ENCODE data around the gene ADAM17. TPM values are rescaled to one million over a fixed set of nuclear protein-coding genes. Genes with fewer than 3 reads are reported as not detected.
"Not testable (repeated sequence)": the region's sequence is repeated elsewhere in the genome, so short reads cannot be mapped to it uniquely, and the experiment has no call there.

ADAM17 gene
- polyA plus RNA-seq, 1 donor = 21.1 TPM

DNA sequence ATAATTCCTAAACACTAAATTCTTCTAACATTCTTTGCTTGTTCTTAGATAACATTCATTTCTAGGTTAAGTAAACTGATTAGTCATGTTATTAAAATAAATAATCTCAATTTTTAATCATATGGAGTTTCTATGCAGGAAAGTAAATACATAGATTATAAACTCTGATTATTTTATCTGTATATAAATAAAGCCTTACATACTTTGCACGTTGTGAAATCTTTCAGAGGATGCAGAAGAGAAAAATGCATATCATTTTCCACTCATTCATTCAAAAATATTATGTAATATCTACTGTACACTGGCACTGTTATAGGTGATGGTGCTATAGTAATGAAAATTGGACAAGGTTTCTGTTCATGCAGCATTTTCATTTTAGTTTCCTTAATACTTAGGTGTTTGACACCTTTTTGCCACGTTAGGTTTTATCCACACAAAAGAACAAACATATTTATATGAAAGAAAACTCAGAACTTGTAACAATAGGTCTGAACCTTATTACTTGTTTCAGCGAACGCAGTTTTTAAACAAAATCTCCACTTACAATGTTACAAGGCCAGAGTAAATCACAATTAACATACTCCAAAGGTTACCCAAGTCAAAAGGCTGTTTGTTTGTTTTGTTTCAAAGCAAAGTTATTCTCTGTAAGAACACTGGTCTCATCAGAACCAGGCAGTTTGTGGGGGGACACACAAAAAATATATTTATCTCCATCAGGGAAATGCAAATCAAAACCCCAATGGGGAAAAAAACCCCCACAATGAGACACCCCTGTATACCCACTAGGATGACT, 27.4 kb downstream of the ADAM17 start:
- Histone ChIP-seq H3K4me3 (ENCODE audit: low read length) (no peak overlapping the region), H3K4me1 (ENCODE audit: control insufficient read depth, insufficient read depth, low read length) (no peaks in the 10 kb centered on the region), H3K27ac (ENCODE audit: low read length) (no peak overlapping the region), H3K9me3 (ENCODE audit: control insufficient read depth, low read depth, low read length) (no peaks in the 10 kb centered on the region), H3K36me3 (ENCODE audit: control insufficient read depth, insufficient read depth, low read length) (peaks cover 34% of the 10 kb centered on the region), H3K27me3 (ENCODE audit: control insufficient read depth, insufficient read depth, low read length) (no peaks in the 10 kb centered on the region)
- 60% methylated on average over 1 of the region's 4 CpGs for WGBS (ENCODE audit: insufficient coverage, low lambda C conversion rate)
- no peak for DNase-seq

DNA sequence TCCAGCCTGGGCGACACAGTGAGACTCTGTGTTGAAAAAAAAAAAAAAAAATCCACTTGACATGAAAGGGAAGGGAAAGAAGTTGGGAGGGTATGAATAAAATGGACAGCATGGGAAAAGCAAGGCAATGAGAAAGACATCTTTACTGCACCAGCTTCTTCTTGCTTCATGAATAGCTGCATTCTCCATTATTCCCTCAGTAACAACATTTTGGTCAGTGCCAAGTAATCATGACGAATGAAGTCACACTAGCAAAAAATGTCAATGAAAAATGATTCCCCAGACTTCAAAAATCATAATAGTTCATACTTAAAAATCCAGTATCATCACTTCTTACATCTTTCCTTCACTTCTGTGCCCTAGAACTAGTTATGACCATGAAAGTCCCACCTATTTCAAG, 30.4 kb downstream of the ADAM17 start:
- WGBS (ENCODE audit: insufficient coverage, low lambda C conversion rate) = 100% methylated on average over 1 of the region's 2 CpGs
- Histone ChIP-seq H3K27me3 (ENCODE audit: control insufficient read depth, insufficient read depth, low read length) (no peaks in the 10 kb centered on the region), H3K4me1 (ENCODE audit: control insufficient read depth, insufficient read depth, low read length) (no peaks in the 10 kb centered on the region), H3K4me3 (ENCODE audit: low read length) (no peak overlapping the region), H3K27ac (ENCODE audit: low read length) (no peak overlapping the region), H3K36me3 (ENCODE audit: control insufficient read depth, insufficient read depth, low read length) (peaks cover 39% of the 10 kb centered on the region), H3K9me3 (ENCODE audit: control insufficient read depth, low read depth, low read length) (no peaks in the 10 kb centered on the region)
- DNase-seq = no peak

DNA sequence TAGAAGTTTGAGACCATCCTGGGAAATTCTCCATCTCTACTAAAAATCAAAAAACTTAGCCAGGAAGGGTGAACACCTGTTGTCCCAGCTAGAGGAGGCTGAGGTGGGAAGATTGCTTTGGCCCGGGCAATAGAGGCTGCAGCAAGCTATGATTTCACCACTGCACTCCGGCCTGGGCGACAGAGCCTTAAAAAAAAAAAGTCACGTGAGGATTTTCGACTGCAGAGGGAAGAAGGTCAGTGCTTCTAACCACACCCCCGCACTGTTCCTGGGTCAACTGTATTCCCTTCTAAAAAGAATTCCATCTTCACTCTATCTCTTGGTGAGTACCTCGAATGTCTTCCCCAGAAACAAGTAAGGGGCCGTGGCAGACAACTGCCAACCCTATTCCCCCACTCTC, 31.3 kb downstream of the ADAM17 start:
- WGBS (ENCODE audit: insufficient coverage, low lambda C conversion rate) = no CpG with 5 or more reads among the region's 8 CpGs

DNA sequence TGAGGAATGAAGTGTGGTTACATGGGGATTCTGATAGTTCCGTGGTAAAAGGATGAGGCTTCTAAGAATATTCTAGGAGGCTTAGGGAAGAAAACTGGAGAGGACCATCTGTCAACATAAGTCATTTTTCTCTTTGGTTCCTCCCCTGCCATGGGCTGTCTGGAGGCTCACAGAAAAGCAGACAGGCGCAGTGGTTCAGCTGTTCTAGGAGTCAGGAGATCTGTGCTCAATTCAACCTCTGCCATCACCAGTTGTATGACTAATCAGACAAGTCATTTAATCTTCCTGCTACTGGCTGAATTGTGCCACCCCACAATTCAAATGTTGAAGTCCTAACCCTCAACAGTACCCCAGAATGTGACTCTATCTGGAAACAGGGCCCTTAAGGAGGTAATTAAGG, 36.4 kb downstream of the ADAM17 start:
- Histone ChIP-seq H3K36me3 (ENCODE audit: control insufficient read depth, insufficient read depth, low read length) (peaks cover 53% of the 10 kb centered on the region), H3K4me1 (ENCODE audit: control insufficient read depth, insufficient read depth, low read length) (no peaks in the 10 kb centered on the region), H3K9me3 (ENCODE audit: control insufficient read depth, low read depth, low read length) (no peaks in the 10 kb centered on the region), H3K27me3 (ENCODE audit: control insufficient read depth, insufficient read depth, low read length) (no peaks in the 10 kb centered on the region), H3K4me3 (ENCODE audit: low read length) (no peak overlapping the region), H3K27ac (ENCODE audit: low read length) (no peak overlapping the region)
- no peak for DNase-seq
- no CpG with 5 or more reads among the region's 2 CpGs for WGBS (ENCODE audit: insufficient coverage, low lambda C conversion rate)

More for the DNA sequence above, 31.3 kb downstream of the ADAM17 start:
- Histone ChIP-seq H3K9me3 (ENCODE audit: control insufficient read depth, low read depth, low read length) (no peaks in the 10 kb centered on the region), H3K36me3 (ENCODE audit: control insufficient read depth, insufficient read depth, low read length) (peaks cover 46% of the 10 kb centered on the region), H3K27me3 (ENCODE audit: control insufficient read depth, insufficient read depth, low read length) (no peaks in the 10 kb centered on the region), H3K27ac (ENCODE audit: low read length) (no peak overlapping the region), H3K4me1 (ENCODE audit: control insufficient read depth, insufficient read depth, low read length) (no peaks in the 10 kb centered on the region), H3K4me3 (ENCODE audit: low read length) (no peak overlapping the region)
- no peak for DNase-seq

DNA sequence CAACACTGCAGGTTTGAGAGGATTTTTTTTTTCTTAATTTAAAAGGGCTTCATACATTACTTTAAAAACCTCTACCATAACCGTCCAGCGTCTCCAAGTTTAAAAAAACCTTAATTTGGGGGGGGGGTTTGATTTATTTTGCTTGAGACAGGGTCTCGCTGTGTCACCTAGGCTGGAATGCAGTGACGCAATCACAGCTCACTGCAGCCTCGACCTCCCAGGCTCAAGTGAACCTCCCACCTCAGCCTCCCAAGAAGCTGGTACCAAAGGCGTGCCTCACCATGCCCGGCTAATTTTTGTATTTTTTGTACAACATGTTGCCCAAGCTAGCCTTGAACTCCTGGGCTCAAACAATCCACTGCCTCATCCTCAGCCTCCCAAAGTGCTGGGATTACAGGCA, 36.9 kb downstream of the ADAM17 start:
- H3K27ac ChIP-seq (ENCODE audit: low read length) = no peak overlapping the region
- H3K27me3 ChIP-seq (ENCODE audit: control insufficient read depth, insufficient read depth, low read length) = no peaks in the 10 kb centered on the region
- no peaks in the 10 kb centered on the region for H3K4me1 ChIP-seq (ENCODE audit: control insufficient read depth, insufficient read depth, low read length)
- no CpG with 5 or more reads among the region's 7 CpGs for WGBS (ENCODE audit: insufficient coverage, low lambda C conversion rate)
- no peak overlapping the region for H3K4me3 ChIP-seq (ENCODE audit: low read length)
- no peak for DNase-seq
- H3K36me3 ChIP-seq (ENCODE audit: control insufficient read depth, insufficient read depth, low read length) = peaks cover 50% of the 10 kb centered on the region
- no peaks in the 10 kb centered on the region for H3K9me3 ChIP-seq (ENCODE audit: control insufficient read depth, low read depth, low read length)

DNA sequence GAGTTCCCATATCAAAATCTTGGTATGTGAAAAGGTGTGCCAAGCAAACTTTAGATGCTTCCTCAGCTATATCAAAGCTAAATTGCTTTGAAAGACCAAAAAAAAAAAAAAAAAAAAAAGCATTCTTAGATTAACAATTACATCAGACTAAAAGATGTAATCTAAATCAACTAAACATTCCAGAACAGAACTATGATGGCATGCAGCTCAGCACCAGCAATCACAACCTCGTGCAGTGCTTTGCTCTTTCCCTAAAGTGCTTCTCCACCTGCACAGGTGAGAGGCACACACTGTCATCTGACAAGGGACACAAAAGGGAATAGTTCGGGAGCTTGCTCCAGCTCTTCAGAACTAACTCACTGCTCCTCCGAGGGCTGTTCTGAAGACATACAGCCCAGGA, 37.5 kb downstream of the ADAM17 start:
- Histone ChIP-seq H3K27ac (ENCODE audit: low read length) (no peak overlapping the region), H3K36me3 (ENCODE audit: control insufficient read depth, insufficient read depth, low read length) (peaks cover 52% of the 10 kb centered on the region), H3K27me3 (ENCODE audit: control insufficient read depth, insufficient read depth, low read length) (no peaks in the 10 kb centered on the region), H3K4me3 (ENCODE audit: low read length) (no peak overlapping the region), H3K9me3 (ENCODE audit: control insufficient read depth, low read depth, low read length) (no peaks in the 10 kb centered on the region), H3K4me1 (ENCODE audit: control insufficient read depth, insufficient read depth, low read length) (no peaks in the 10 kb centered on the region)
- DNase-seq = no peak
- WGBS (ENCODE audit: insufficient coverage, low lambda C conversion rate) = no CpG with 5 or more reads among the region's 3 CpGs

DNA sequence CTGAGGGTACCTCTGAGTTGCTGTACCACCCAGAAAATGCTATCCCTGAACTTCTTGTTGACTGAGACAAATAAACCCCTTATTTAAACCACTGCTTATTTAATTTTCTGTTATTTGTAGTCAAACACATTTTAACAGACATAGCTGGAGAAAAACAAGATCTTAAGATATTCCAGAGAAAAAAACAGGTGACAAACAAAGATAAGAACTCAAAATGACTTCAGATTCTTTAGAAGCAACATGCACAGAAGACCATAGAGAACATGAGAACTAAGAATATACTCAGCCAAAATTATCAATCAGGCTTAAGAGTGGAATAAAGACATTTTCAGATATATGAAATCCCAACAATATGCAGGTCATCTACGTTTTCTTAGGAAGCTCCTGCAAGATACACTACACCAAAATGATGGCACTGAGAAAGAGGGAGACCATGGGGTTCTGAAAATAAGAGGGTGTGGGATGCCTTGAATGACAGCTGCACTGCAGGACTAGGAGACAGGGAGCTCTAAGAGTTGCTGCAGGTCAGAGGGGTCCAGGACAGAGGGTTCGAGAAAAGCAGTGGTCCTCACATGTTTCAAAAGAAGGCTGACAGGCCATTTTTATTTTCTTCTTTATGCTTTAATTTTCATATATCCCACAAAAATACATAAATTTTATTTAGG, 38.4 kb downstream of the ADAM17 start:
- no peak overlapping the region for H3K4me3 ChIP-seq (ENCODE audit: low read length)
- H3K36me3 ChIP-seq (ENCODE audit: control insufficient read depth, insufficient read depth, low read length) = peaks cover 60% of the 10 kb centered on the region
- no peak for DNase-seq
- no peak overlapping the region for H3K27ac ChIP-seq (ENCODE audit: low read length)
- no CpG with 5 or more reads among the region's 2 CpGs for WGBS (ENCODE audit: insufficient coverage, low lambda C conversion rate)
- no peaks in the 10 kb centered on the region for H3K9me3 ChIP-seq (ENCODE audit: control insufficient read depth, low read depth, low read length)
- no peaks in the 10 kb centered on the region for H3K27me3 ChIP-seq (ENCODE audit: control insufficient read depth, insufficient read depth, low read length)
- H3K4me1 ChIP-seq (ENCODE audit: control insufficient read depth, insufficient read depth, low read length) = no peaks in the 10 kb centered on the region

DNA sequence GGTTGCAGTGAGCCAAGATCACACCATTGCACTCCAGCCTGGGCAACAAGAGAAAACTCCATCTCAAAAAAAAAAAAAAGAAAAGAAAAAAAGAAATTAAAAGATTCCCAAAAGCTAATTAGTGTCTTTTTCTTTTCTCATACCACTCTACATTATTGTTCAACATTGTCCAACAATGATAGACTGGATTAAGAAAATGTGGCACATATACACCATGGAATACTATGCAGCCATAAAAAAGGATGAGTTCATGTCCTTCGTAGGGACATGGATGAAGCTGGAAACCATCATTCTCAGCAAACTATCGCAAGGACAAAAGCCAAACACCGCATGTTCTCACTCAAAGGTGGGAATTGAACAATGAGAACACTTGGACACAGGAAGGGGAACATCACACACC, 41.7 kb downstream of the ADAM17 start:
- not testable (repeated sequence) for H3K27ac ChIP-seq (ENCODE audit: low read length); DNase-seq; H3K4me3 ChIP-seq (ENCODE audit: low read length); H3K4me1 ChIP-seq (ENCODE audit: control insufficient read depth, insufficient read depth, low read length); H3K9me3 ChIP-seq (ENCODE audit: control insufficient read depth, low read depth, low read length); H3K27me3 ChIP-seq (ENCODE audit: control insufficient read depth, insufficient read depth, low read length)
- no CpG with 5 or more reads among the region's 3 CpGs for WGBS (ENCODE audit: insufficient coverage, low lambda C conversion rate)
- peaks cover 37% of the 10 kb centered on the region for H3K36me3 ChIP-seq (ENCODE audit: control insufficient read depth, insufficient read depth, low read length)

DNA sequence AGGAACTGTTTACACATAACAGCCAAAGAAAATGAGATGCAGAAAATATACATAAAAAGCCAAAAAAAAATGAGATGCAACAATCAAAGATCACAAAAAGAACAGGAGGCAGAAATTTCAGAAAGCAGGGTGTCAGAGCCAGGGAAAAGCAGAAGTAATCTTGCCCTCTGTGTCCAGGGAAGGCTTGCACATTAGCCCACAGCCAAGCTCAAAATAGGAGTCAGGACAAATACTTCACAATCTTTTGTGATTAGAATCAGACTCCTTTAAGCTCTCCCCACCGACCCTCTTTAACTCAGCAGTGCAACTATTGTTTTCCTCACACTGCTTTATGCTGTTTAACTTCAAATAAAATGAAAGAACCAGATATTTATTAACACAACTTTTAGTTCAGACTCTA, 46.7 kb downstream of the ADAM17 start:
- H3K27ac ChIP-seq (ENCODE audit: low read length) = no peak overlapping the region
- H3K4me3 ChIP-seq (ENCODE audit: low read length) = no peak overlapping the region
- 0% methylated on average over 1 of the region's 1 CpG for WGBS (ENCODE audit: insufficient coverage, low lambda C conversion rate)
- H3K4me1 ChIP-seq (ENCODE audit: control insufficient read depth, insufficient read depth, low read length) = no peaks in the 10 kb centered on the region
- no peaks in the 10 kb centered on the region for H3K27me3 ChIP-seq (ENCODE audit: control insufficient read depth, insufficient read depth, low read length)
- peaks cover 42% of the 10 kb centered on the region for H3K36me3 ChIP-seq (ENCODE audit: control insufficient read depth, insufficient read depth, low read length)
- no peak for DNase-seq
- H3K9me3 ChIP-seq (ENCODE audit: control insufficient read depth, low read depth, low read length) = no peaks in the 10 kb centered on the region

DNA sequence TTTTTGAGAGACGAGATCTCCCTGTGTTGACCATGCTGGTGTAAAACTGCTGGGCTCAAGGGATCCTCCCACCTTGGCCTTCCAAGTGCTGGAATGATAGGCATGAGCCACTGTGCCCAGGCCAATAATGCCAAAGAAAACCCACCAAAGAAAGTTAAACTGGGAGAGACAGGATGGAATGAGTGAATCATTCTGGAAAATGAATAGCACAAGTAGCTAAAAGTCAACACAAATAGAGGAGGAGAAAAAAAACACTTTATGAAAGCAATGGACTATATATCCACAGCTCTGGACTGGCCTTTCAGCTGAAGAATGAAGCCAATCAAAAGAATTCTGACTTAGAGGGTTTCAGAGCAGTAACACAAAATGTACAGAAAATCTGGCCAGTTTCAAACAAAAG, 57.4 kb downstream of the ADAM17 start:
- Histone ChIP-seq H3K9me3 (ENCODE audit: control insufficient read depth, low read depth, low read length) (no peaks in the 10 kb centered on the region), H3K4me3 (ENCODE audit: low read length) (no peak overlapping the region), H3K27me3 (ENCODE audit: control insufficient read depth, insufficient read depth, low read length) (no peaks in the 10 kb centered on the region), H3K36me3 (ENCODE audit: control insufficient read depth, insufficient read depth, low read length) (peaks cover 59% of the 10 kb centered on the region), H3K27ac (ENCODE audit: low read length) (no peak overlapping the region), H3K4me1 (ENCODE audit: control insufficient read depth, insufficient read depth, low read length) (no peaks in the 10 kb centered on the region)
- DNase-seq = no peak
- no CpG with 5 or more reads among the region's 1 CpG for WGBS (ENCODE audit: insufficient coverage, low lambda C conversion rate)

DNA sequence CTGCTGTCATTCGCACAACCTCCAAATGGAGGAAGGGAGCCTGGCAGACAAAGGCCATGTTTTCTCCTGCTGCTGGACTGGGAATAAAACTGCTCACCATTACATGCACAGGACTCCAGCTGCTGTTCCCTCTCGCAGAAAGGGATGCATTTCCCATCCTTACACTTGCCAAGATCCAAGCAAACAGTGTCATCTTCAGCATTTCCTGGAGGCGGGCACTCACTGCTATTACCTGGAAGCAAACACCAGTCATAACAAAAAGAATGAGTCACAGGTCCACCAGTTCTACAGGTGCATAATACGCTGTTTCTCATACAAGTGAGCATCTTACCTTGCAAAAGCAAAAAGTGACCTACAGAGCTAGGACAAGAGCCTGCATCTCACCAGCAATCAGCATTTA, 58.6 kb downstream of the ADAM17 start:
- Histone ChIP-seq H3K4me3 (ENCODE audit: low read length) (no peak overlapping the region), H3K27me3 (ENCODE audit: control insufficient read depth, insufficient read depth, low read length) (no peaks in the 10 kb centered on the region), H3K27ac (ENCODE audit: low read length) (no peak overlapping the region), H3K4me1 (ENCODE audit: control insufficient read depth, insufficient read depth, low read length) (no peaks in the 10 kb centered on the region), H3K9me3 (ENCODE audit: control insufficient read depth, low read depth, low read length) (no peaks in the 10 kb centered on the region), H3K36me3 (ENCODE audit: control insufficient read depth, insufficient read depth, low read length) (peaks cover 63% of the 10 kb centered on the region)
- WGBS (ENCODE audit: insufficient coverage, low lambda C conversion rate) = no CpG with 5 or more reads among the region's 4 CpGs
- no peak for DNase-seq
